ENCODE measurements around the gene GRID2. TPM values are rescaled to one million over a fixed set of nuclear protein-coding genes. Genes with fewer than 3 reads are reported as not detected.

GRID2 gene
- total and polyA plus RNA-seq, 11 donors: 0.29 to 0.38 (median 0.33) TPM; not detected in 8

DNA sequence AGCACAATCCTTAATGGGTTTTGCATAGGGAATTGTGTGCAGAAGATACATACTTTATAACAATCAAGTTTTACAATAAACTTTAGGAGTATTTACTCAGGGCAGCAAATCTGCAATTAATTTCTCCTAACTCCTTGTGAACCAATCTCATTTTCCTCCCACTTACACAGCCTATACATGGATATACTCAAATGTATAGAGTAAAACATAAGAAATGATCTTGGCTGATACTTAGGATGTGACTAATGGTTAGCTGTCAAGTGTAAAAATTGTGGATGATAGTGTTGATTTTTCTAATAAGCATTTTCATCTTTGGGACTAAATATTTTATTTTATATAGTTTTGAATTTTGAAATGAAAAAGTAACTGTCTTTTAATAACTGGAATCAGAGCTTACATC, 759.6 kb downstream of the GRID2 start:
- H3K4me1 ChIP-seq: no peaks in the 10 kb centered on the region

DNA sequence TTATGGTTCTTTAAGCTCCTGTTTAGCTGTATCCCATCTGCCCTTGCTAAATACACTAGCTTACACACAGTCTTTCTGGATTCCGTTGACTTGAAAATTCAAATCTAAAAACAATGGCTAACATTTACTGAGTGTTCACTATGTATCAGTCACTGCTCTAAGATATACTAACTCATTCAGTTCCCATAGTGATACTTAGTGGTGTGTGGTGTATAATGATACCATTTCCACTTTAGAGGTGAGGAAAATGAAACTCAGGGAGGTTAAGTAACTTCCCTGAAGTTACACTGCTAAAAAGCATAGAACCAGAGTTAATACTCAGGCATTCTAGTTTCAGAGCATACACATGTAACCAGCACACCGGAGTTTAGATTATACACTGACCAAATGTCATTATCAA, 762.0 kb downstream of the GRID2 start:
- intact Hi-C loops (cut with DNase I): no loop called here
- WGBS, 4 donors: 83 to 94% (median 91%) methylated on average over 2 of the region's 2 CpGs

More for the DNA sequence above, 759.6 kb downstream of the GRID2 start:
- intact Hi-C loops (cut with DNase I): no loop called here
- no peak overlapping the region for H3K4me3 ChIP-seq
- DNase-seq (no peak), ATAC-seq (no peak)
- H3K9me3 ChIP-seq: no peaks in the 10 kb centered on the region
- no peaks in the 10 kb centered on the region for H3K36me3 ChIP-seq
- no peak overlapping the region for H3K27ac ChIP-seq
- H3K27me3 ChIP-seq: no peaks in the 10 kb centered on the region
- TF ChIP-seq POLR2A (IDR thresholded peaks at IDR 0.05): no peak
- TF ChIP-seq, protein P1, sequence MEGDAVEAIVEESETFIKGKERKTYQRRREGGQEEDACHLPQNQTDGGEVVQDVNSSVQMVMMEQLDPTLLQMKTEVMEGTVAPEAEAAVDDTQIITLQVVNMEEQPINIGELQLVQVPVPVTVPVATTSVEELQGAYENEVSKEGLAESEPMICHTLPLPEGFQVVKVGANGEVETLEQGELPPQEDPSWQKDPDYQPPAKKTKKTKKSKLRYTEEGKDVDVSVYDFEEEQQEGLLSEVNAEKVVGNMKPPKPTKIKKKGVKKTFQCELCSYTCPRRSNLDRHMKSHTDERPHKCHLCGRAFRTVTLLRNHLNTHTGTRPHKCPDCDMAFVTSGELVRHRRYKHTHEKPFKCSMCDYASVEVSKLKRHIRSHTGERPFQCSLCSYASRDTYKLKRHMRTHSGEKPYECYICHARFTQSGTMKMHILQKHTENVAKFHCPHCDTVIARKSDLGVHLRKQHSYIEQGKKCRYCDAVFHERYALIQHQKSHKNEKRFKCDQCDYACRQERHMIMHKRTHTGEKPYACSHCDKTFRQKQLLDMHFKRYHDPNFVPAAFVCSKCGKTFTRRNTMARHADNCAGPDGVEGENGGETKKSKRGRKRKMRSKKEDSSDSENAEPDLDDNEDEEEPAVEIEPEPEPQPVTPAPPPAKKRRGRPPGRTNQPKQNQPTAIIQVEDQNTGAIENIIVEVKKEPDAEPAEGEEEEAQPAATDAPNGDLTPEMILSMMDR (IDR thresholded peaks at IDR 0.05): no peak

GRCh38 chr4:93066749-93067148, 763.0 kb downstream of the GRID2 start:
- ATAC-seq: no peak
- no peaks in the 10 kb centered on the region for H3K27me3 ChIP-seq
- WGBS, 4 donors: 80 to 86% (median 84%) methylated on average over 1 of the region's 1 CpG
- DNase-seq: no peak
- intact Hi-C loops (cut with DNase I): no loop called here
- no peak overlapping the region for H3K27ac ChIP-seq
- no peaks in the 10 kb centered on the region for H3K4me1 ChIP-seq
- TF ChIP-seq, protein P1 (IDR thresholded peaks at IDR 0.05): no peak
- no peak for TF ChIP-seq POLR2A (IDR thresholded peaks at IDR 0.05)
- H3K36me3 ChIP-seq: no peaks in the 10 kb centered on the region
- H3K9me3 ChIP-seq: no peaks in the 10 kb centered on the region
- H3K4me3 ChIP-seq: no peak overlapping the region

More for the DNA sequence above, 762.0 kb downstream of the GRID2 start:
- Histone ChIP-seq H3K27me3 (no peaks in the 10 kb centered on the region), H3K36me3 (no peaks in the 10 kb centered on the region), H3K4me3 (no peak overlapping the region), H3K4me1 (no peaks in the 10 kb centered on the region), H3K27ac (no peak overlapping the region), H3K9me3 (no peaks in the 10 kb centered on the region)
- TF ChIP-seq POLR2A (IDR thresholded peaks at IDR 0.05): no peak
- TF ChIP-seq, protein P1 (IDR thresholded peaks at IDR 0.05): no peak
- ATAC-seq: no peak
- no peak for DNase-seq

DNA sequence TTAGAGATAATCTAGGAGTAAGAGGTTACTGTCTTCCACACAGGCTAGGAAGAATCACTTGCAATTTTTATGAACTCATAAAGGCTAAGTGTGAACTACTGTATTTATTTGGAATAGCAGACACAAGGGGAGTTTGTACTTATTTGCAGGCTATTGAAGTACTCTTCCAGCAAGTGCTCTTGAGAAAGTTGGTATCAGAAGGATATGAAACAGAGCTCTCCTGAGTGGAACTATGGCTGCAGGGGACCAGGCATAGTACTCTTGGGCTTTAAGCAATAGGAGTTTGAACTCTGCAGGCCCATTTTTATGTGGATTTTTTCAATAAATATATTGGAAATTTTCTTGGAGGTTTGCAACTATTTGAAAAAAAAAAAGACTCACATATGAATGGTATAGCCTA, 768.5 kb downstream of the GRID2 start:
- TF ChIP-seq, protein P1 (IDR thresholded peaks at IDR 0.05): no peak
- no peak for TF ChIP-seq POLR2A (IDR thresholded peaks at IDR 0.05)
- H3K9me3 ChIP-seq: no peaks in the 10 kb centered on the region
- ATAC-seq (no peak), DNase-seq (no peak)
- no peaks in the 10 kb centered on the region for H3K36me3 ChIP-seq
- intact Hi-C loops (cut with DNase I): no loop called here
- no peaks in the 10 kb centered on the region for H3K4me1 ChIP-seq
- H3K4me3 ChIP-seq: no peak overlapping the region
- no peak overlapping the region for H3K27ac ChIP-seq
- no peaks in the 10 kb centered on the region for H3K27me3 ChIP-seq
